NCI-H1436 (cell line): ENCODE data around the gene ZBTB49.

ENCODE experiments used
- DNase-seq: peaks from one replicate; lab custom pipeline; 2025; lab: John Stamatoyannopoulos, UW

Gene ZBTB49

GRCh38 chr4:4281787-4282186, 8.3 kb upstream of the ZBTB49 start:
- no peak for DNase-seq

DNA sequence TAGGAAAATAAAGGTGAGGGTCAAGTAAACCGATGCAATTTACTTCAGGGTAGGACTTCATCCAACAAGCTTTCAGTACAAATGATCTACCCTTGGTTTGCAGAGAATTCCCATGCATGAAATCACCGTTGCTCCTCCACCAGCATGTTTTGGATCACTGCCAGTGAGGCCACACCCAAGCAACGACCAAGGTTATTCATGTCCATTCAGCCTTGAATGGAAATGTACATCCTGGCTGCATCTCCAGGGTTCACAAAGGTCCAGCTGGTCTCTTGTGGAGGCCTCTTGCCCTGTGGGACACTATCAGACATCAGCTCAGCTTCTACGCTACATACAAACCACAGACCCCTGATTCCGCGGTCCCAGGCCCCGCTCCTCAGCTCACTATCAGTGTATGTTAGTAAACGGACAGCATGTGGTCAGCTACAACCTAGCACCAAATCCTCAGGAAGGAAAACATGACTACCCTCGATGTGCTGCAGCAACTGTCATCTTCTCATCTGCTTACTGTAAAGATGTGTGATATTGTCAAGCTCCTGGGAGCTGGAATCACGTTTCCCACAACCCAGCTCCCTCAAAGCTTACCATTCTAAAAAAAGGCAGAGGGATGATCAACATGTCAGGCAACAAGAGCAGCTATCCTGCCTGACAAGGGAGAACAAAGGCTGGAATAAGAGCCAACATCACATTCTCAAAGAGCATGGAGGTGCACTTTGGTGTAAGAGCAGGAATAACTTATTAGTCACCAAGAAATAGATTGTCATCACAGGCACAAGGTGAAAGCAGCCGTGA, 5.0 kb upstream of the ZBTB49 start:
- no peak for DNase-seq

GRCh38 chr4:4288098-4288497, 2.0 kb upstream of the ZBTB49 start:
- no peak for DNase-seq

GRCh38 chr4:4289055-4289454, 996 bp upstream of the ZBTB49 start:
- DNase-seq = no peak

DNA sequence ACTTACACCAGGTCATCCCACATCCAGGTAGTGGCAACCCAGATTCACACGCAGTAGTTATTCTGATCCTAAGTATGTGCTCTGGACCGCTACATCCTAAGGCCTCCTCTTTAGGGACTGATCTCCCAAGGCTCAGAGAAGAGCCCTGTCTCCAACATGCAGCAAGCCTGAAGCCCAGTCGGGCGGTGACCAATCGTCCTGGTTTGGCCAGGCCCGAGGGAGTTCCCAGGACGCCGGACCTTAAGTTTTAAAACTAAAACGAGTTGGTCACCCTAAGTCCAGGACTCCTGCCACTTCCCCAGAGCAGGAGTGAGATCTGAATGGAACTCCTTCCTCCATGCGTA, 482 bp upstream of the ZBTB49 start:
- DNase-seq = no peak

GRCh38 chr4:4293279-4293678, 3.2 kb downstream of the ZBTB49 start:
- DNase-seq = no peak

GRCh38 chr4:4296283-4296846, 6.3 kb downstream of the ZBTB49 start:
- DNase-seq = no peak

DNA sequence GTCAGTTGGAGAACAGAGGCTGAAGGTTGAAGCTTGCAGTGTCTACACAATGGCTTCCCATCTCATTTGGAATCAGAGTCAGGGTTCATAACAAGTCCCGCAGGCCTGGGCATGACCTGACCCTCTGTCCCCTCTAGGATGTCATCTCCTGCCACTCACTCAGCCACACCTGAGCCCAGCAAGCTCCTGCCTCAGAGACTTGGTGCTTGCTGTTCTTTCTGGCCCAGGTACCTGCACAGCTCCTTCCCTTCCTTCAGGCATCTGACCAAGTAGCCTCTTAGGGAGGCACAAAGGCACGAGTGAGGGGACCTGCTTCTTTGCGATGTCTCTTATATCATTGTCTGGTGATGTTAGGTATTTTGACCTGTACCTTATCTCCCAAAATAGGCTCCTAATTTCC, 9.0 kb downstream of the ZBTB49 start:
- DNase-seq = no peak

GRCh38 chr4:4302001-4302400, 11.9 kb downstream of the ZBTB49 start:
- no peak for DNase-seq

DNA sequence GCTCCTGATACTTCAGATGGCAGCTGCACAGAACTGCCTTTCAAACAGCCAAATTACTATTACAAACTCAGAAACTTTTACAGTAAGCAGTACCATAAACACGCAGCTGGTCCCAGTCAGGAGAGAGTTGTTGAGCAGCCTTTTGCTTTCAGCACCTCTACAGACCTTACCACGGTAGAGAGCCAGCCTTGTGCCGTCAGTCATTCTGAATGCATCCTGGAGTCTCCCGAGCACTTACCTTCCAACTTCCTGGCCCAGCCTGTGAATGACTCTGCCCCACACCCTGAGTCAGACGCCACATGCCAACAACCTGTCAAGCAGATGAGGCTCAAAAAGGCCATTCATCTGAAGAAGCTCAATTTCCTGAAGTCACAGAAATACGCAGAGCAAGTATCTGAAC, 12.4 kb downstream of the ZBTB49 start:
- no peak for DNase-seq

DNA sequence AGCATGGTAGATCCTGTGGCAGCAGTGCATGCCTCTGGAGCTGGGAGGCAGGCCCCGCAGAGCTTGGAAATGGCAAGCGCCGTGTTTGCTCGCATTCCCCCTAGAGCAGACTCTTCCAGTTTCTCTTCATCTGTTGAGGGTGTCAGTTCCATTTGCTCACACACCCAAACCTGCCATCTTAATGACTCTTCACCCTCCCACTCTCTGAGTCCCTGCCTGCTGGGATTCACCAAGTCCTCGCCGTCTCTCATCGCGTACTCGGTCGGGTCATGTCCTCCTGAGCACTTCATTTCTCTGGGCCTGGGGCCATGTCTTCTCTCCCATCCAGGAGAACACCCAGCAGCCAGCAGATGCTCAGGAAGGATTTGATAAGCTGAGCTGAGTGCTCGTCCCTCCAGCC, 16.9 kb downstream of the ZBTB49 start:
- no peak for DNase-seq

DNA sequence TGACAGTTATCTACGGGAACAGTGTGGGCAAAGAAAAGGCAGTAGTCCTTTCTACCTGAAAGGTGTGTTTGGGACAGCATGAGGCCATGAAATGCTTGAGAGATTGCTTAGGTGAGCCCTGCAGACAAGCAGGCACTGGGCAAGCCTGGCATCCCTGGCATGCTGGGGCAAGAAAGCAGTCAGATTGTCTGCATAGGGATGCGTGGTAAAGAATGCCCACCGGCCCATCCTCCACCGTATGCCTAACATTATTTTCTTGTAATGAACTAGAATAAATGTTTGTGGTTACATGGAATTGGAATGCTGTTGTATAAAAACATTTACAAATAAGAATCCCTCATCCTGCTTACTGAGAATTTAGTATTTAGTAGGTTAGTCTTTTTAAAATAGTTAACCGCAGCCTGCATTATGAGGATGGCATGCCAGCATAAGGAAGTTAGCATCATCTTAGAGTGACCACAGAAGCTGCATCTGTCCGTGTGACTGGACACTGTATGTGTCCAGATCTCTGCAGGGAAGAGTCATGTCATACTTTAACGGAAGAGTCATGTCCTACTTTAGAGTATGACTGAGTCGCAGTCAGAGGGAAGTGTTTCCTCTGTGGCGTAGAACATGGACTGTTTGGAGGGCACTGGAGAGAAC, 18.9 kb downstream of the ZBTB49 start:
- DNase-seq = no peak

GRCh38 chr4:4311193-4311592, 21.1 kb downstream of the ZBTB49 start:
- no peak for DNase-seq

DNA sequence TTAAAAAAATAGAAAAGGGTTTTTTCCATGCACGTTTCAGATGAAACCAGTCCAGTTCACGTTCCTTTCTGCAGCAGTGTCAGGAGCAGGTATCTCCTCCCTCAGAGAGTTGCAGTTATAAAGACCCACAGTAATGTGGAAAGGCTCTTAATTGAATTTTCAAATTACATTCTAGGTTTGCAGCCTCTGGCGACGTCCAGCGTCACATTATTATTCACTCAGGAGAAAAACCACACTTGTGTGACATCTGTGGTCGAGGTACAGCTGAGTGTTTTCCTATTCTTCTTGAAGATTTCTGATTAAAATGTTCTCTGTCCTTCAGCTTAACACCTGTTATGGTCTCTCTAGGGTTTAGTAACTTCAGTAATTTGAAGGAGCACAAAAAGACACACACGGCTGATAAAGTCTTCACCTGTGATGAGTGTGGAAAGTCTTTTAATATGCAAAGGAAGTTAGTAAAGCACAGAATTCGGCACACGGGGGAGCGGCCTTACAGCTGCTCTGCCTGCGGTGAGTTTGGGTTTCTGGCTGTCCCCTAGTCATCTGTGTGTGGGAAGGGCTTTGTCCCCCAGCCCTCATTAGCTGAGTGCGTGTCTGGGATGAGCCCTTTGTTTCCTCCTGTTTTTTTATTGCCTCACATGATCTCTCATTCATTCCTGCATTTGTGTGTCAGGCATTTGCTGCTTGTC, 25.6 kb downstream of the ZBTB49 start:
- DNase-seq = no peak

- no peak for DNase-seq
These were observed 26.1 kb downstream of the ZBTB49 start for GRCh38 chr4:4316150-4316495.

DNA sequence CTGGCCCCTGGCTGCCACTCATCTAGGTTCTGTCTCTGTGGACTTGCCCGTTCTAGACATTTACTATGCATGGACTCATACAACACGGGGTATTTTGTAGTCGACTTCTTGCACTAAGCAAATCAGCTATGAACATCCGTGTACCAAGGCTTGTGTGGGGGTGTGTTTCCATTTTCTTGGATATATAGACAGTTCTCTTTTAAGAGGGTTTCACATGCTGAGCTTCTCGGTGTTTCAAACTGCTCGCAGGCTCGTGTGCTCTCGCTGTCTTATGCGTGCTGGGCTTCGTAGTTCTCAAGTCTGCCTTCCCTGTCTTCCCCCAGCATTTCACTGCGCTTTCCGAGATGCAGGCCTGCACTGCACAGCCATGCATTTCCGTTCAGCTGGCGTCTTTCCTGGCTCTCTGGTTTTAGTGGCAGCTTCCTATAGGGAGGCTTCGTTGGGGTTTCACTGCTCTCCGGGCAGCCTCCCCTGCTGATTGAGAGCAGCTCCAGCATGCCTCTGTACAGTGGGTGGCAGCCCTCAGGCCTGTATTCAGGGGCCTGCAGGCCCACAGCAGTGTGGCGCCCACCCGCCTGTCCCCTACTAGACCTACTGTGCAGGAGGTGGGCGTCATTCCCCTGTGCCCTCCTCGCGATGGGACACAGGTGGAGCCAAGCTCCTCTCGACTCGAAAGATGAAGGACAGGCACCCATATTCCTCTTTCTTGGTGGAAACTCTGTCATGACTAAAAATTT, 27.6 kb downstream of the ZBTB49 start:
- no peak for DNase-seq

- DNase-seq = no peak
These were observed 30.5 kb downstream of the ZBTB49 start for GRCh38 chr4:4320528-4320927.

GRCh38 chr4:4320951-4321714, 31.1 kb downstream of the ZBTB49 start:
- DNase-seq = no peak

GRCh38 chr4:4321951-4322688, 32.1 kb downstream of the ZBTB49 start:
- DNase-seq = no peak

- DNase-seq = no peak
These were observed 33.9 kb downstream of the ZBTB49 start for GRCh38 chr4:4323705-4324534.
